ENCODE data around the gene CASTOR1. TPM values are rescaled to one million over a fixed set of nuclear protein-coding genes. Genes with fewer than 3 reads are reported as not detected.

CASTOR1 gene
- total RNA-seq, 6 experiments from 2014 or later: 0.86 to 8.6 (median 4.0) TPM

DNA sequence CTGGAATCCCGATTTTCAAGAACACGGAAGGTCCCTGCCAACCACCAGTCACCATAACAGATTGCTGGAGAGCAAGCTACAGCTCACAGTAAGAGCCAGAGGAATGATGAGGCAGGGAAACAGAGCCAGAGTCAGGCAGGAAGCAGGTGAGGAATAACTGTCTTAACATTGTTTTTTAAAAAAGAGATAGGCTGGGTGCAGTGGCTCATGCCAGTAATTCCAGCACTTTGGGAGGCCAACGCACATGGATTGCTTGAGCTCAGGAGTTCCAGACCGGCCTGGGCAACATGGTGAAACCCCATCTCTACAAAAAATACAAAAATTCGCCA is 13.5 kb upstream of the CASTOR1 start:
- intact Hi-C loops (cut with DNase I): no loop called here
- TF ChIP-seq, protein P1, sequence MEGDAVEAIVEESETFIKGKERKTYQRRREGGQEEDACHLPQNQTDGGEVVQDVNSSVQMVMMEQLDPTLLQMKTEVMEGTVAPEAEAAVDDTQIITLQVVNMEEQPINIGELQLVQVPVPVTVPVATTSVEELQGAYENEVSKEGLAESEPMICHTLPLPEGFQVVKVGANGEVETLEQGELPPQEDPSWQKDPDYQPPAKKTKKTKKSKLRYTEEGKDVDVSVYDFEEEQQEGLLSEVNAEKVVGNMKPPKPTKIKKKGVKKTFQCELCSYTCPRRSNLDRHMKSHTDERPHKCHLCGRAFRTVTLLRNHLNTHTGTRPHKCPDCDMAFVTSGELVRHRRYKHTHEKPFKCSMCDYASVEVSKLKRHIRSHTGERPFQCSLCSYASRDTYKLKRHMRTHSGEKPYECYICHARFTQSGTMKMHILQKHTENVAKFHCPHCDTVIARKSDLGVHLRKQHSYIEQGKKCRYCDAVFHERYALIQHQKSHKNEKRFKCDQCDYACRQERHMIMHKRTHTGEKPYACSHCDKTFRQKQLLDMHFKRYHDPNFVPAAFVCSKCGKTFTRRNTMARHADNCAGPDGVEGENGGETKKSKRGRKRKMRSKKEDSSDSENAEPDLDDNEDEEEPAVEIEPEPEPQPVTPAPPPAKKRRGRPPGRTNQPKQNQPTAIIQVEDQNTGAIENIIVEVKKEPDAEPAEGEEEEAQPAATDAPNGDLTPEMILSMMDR (IDR thresholded peaks at IDR 0.05): no peak
- TF ChIP-seq POLR2A (IDR thresholded peaks at IDR 0.05): no peak
- no peaks in the 10 kb centered on the region for H3K27me3 ChIP-seq
- peaks cover 0 to 34% (median 0%) of the 10 kb centered on the region in 4 donors for H3K4me1 ChIP-seq
- H3K9me3 ChIP-seq: no peaks in the 10 kb centered on the region
- H3K27ac ChIP-seq: peak overlapping the region in 2 of 3 donors; percentile 21 to 55
- ATAC-seq (no peak), DNase-seq (no peak)
- WGBS (ENCODE audit: insufficient coverage, low coverage, low lambda C conversion rate, missing lambda C conversion rate): 67% methylated on average over 3 of the region's 5 CpGs
- H3K36me3 ChIP-seq: peaks cover 0 to 42% (median 9%) of the 10 kb centered on the region in 4 donors
- no peak overlapping the region for H3K4me3 ChIP-seq

DNA sequence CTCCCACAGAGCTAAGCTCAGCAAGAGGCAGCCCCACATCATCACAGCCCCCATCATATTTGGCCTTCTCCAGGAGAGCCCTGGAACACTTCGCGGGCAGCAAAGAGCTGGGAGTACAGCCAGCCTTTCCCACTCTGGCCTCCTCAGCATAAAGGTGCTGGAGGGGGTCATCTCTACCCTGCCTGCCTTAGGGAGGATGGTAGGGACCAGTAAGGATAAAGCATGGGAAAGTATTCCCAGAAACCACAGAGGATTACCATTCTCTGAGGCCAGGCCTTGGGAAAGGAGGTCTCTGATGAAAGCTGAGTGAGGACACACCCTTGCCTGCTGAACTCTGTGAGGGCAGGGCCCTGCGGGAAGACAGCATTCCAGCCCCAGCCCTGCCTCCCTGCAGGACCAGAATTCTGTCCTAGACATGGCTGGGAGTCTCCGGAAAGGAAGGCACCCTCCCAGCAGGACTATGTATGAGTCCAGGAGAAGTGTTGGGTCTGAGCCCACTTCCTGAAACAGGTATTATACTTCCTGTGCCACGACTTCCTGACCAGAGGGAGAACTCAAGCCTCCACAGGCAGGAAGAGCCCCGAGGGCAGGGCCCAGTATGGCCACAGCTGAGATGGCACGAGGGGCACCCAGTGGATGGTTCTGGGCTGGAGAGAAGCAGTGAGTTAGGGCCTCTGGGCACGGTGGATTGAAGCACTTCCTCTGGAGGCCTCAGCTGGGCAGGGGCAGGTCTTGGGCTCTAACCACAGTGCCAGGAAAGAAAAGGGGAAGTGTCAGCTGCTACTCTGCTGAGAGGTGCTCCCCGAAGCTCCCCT is 12.9 kb upstream of the CASTOR1 start:
- peak in 3 of 4 donors; percentile 24 to 46 (median 36) for ATAC-seq
- TF ChIP-seq, protein P1 (IDR thresholded peaks at IDR 0.05): no peak
- no peak for TF ChIP-seq POLR2A (IDR thresholded peaks at IDR 0.05)
- intact Hi-C loops (cut with DNase I): no loop called here
- peaks cover 0 to 29% (median 0%) of the 10 kb centered on the region in 4 donors for H3K4me1 ChIP-seq
- H3K4me3 ChIP-seq: no peak overlapping the region
- DNase-seq: peak in 2 of 3 donors; percentile 54 to 65
- WGBS (ENCODE audit: insufficient coverage, low coverage, low lambda C conversion rate, missing lambda C conversion rate): 64% methylated on average over 3 of the region's 9 CpGs
- H3K9me3 ChIP-seq: no peaks in the 10 kb centered on the region
- no peaks in the 10 kb centered on the region for H3K27me3 ChIP-seq
- peak overlapping the region; percentile 21 to 55 (median 34) for H3K27ac ChIP-seq
- H3K36me3 ChIP-seq: peaks cover 0 to 46% (median 9%) of the 10 kb centered on the region in 4 donors

DNA sequence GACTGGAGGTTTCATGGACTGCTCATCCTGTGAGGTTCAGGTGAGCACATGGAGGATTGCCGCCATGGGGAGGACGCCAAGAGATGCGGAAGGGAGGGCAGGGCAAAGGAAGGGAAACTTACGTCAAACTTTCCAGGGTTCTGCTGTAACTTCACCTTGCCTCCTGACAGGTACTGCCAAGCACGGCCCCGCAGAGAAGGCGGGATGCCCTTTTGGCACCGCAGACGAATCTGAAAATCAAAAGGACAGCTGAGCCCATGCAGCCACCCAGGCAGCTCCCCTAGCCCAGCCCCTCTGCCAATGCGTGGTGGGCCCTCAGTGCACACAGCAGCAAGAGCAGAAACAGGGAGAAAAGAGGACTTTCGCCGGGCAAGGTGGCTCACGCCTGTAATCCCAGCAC is 10.0 kb upstream of the CASTOR1 start:
- ATAC-seq: no peak
- no peaks in the 10 kb centered on the region for H3K9me3 ChIP-seq
- no peaks in the 10 kb centered on the region for H3K27me3 ChIP-seq
- peaks cover 0 to 73% (median 11%) of the 10 kb centered on the region in 4 donors for H3K36me3 ChIP-seq
- no peak overlapping the region for H3K27ac ChIP-seq
- H3K4me1 ChIP-seq: peaks cover 0 to 2% (median 0%) of the 10 kb centered on the region in 4 donors
- H3K4me3 ChIP-seq: no peak overlapping the region
- intact Hi-C loops (cut with DNase I): no loop called here
- TF ChIP-seq POLR2A (IDR thresholded peaks at IDR 0.05): no peak
- no peak for DNase-seq
- 81% methylated on average over 4 of the region's 13 CpGs for WGBS (ENCODE audit: insufficient coverage, low coverage, low lambda C conversion rate, missing lambda C conversion rate)

DNA sequence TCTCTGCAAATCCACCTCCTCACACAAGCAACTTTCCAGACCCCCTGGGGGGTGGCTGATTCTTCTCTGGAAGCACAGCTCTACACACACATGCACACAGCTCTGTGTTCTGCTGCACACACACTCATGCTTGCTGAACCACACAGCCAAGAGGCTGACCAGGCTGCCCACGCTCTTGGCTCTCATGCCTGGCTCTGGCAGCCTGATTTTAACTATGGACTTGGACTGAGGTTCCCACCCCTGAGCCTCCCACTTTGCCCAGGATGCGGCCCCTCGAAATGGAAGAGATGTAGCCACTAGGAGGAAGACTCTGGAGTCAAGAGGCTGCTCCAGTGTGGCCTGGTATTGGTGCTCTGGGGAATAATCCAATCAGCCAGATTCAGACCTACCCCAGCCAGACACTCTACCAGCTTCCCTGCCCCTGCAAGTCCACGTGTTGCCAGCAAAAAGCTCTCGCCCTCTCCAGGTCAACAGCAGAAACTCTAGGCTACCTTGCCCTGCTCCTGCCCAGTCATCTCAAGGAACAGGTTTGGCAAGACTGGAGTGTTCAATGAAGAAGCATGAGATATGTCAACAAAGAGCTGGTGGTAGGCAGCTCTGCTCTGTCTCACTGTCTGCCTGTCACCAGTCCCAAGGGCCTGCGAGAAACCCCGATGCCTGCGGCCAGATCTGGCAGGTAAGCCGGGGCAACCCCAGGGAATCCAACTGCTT is 8.8 kb upstream of the CASTOR1 start:
- WGBS (ENCODE audit: insufficient coverage, low coverage, low lambda C conversion rate, missing lambda C conversion rate): 89% methylated on average over 3 of the region's 9 CpGs
- no peak for TF ChIP-seq POLR2A (IDR thresholded peaks at IDR 0.05)
- TF ChIP-seq, protein P1 (IDR thresholded peaks at IDR 0.05): no peak
- Histone ChIP-seq H3K36me3 (peaks cover 0 to 78% (median 12%) of the 10 kb centered on the region in 4 donors), H3K4me1 (no peaks in the 10 kb centered on the region), H3K9me3 (no peaks in the 10 kb centered on the region), H3K27ac (no peak overlapping the region), H3K27me3 (no peaks in the 10 kb centered on the region), H3K4me3 (no peak overlapping the region)
- DNase-seq: no peak
- intact Hi-C loops (cut with DNase I): no loop called here
- ATAC-seq: no peak
